Smooth muscle cell (in vitro differentiated cells): ENCODE measurements around the gene CLDN34. TPM values are rescaled to one million over a fixed set of nuclear protein-coding genes. Genes with fewer than 3 reads are reported as not detected.

Source experiments
- DNase-seq: peaks from one replicate; lab custom pipeline; 2025; ENCODE audit not compliant: unreplicated experiment; lab: John Stamatoyannopoulos, UW
- H2AFZ ChIP-seq: fragments of 200-600 bp; sonication (generic); 2 replicates; pipeline ENCODE4 v1.6.0; 2016; ENCODE audit warnings: antibody characterized with exemption, low read depth, mild to moderate bottlenecking
- H3F3A ChIP-seq: fragments of 200-600 bp; sonication (generic); 2 replicates; pipeline ENCODE4 v1.6.0; 2017; ENCODE audit warnings: antibody characterized with exemption, low read depth
- H3K27ac ChIP-seq: fragments of 200-600 bp; sonication (generic); 2 replicates; pipeline ENCODE4 v1.5.1; 2016; ENCODE audit warnings: low read depth, mild to moderate bottlenecking
- H3K27me3 ChIP-seq: fragments of 200-600 bp; sonication (generic); 2 replicates; pipeline ENCODE4 v1.6.1; 2016; ENCODE audit warnings: low read depth, mild to moderate bottlenecking
- H3K36me3 ChIP-seq: fragments of 200-600 bp; sonication (generic); 2 replicates; pipeline ENCODE4 v1.5.1; 2016; ENCODE audit warnings: low read depth
- H3K4me1 ChIP-seq: fragments of 200-600 bp; sonication (generic); 2 replicates; pipeline ENCODE4 v1.5.1; 2016; ENCODE audit warnings: low read depth
- H3K4me2 ChIP-seq: fragments of 200-600 bp; sonication (generic); 2 replicates; pipeline ENCODE4 v1.6.0; 2016; ENCODE audit warnings: mild to moderate bottlenecking
- H3K4me3 ChIP-seq: fragments of 200-600 bp; sonication (generic); 2 replicates; pipeline ENCODE4 v1.5.1; 2016; ENCODE audit warnings: mild to moderate bottlenecking
- H3K79me2 ChIP-seq: fragments of 200-600 bp; sonication (generic); 2 replicates; pipeline ENCODE4 v1.6.0; 2016; ENCODE audit warnings: low read depth, mild to moderate bottlenecking
- H3K9ac ChIP-seq: fragments of 200-600 bp; sonication (generic); 2 replicates; pipeline ENCODE4 v1.6.0; 2016; ENCODE audit warnings: low read depth
- H3K9me3 ChIP-seq: fragments of 200-600 bp; sonication (generic); replicated peaks from 2 replicates; pipeline ENCODE4 v1.5.1; 2016; ENCODE audit warnings: low read depth
- H4K20me1 ChIP-seq: fragments of 200-600 bp; sonication (generic); 2 replicates; pipeline ENCODE4 v1.6.0; 2016; ENCODE audit warnings: low read depth
- WGBS: methylation state at CpG from one replicate; pipeline ENCODE4 v1.1.7; 2016; ENCODE audit warnings: low lambda C conversion rate; 5-methylcytosine and 5-hydroxymethylcytosine counted together
- polyA plus RNA-seq: library from polyadenylated mRNA; unstranded; fragments of >200 nt; fragmentation: Nextera tagmentation; extraction: Ambion mirVana; gene quantifications from 2 replicates; pipeline ENCODE4 v1.2.1, GENCODE V29; 2016
- total RNA-seq: library from RNA; depleted of rRNA; stranded (reverse); fragments of >200 nt; gene quantifications from 2 replicates; pipeline ENCODE4 v1.2.3, GENCODE V29; 2014
- TF ChIP-seq, protein P1 (sequence below): fragments of 200-600 bp; sonication (generic); IDR thresholded peaks from 2 replicates; pipeline ENCODE4 v1.5.1; 2017; ENCODE audit warnings: borderline replicate concordance, mild to moderate bottlenecking, antibody characterized with exemption; ENCODE audit not compliant: insufficient read depth, poor library complexity, severe bottlenecking

CLDN34 gene
- total and polyA plus RNA-seq, 2 experiments from 2014 or later = 1.0 TPM; not detected in 1

DNA sequence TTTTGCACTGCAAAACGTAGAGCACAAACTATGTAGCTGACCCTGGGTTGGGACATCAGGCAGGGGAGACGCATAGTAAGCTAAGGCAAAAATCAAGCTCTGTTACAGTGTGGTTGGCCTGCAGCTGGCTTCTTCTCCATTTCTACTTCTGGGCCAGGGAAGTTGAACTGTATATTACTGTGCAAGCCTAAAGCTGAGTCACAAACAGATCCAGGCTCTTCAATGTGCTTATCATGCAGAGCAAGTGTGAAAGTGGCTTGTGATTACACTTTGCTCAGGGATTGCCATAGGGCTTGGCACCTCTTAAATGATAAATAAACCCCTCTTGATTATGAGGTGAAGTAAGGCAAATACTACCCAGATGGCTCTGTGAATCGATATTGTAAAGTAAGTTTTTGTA lies 40.5 kb downstream of the CLDN34 start:
- Histone ChIP-seq H3K9ac (no peak overlapping the region), H3K36me3 (no peaks in the 10 kb centered on the region), H2AFZ (no peak overlapping the region), H4K20me1 (no peaks in the 10 kb centered on the region), H3K27me3 (no peaks in the 10 kb centered on the region), H3K4me3 (no peak overlapping the region), H3K4me1 (no peaks in the 10 kb centered on the region), H3K9me3 (no peaks in the 10 kb centered on the region), H3K27ac (no peak overlapping the region), H3K79me2 (no peaks in the 10 kb centered on the region), H3K4me2 (no peak overlapping the region), H3F3A (no peaks in the 10 kb centered on the region)
- no peak for DNase-seq
- TF ChIP-seq, protein P1, sequence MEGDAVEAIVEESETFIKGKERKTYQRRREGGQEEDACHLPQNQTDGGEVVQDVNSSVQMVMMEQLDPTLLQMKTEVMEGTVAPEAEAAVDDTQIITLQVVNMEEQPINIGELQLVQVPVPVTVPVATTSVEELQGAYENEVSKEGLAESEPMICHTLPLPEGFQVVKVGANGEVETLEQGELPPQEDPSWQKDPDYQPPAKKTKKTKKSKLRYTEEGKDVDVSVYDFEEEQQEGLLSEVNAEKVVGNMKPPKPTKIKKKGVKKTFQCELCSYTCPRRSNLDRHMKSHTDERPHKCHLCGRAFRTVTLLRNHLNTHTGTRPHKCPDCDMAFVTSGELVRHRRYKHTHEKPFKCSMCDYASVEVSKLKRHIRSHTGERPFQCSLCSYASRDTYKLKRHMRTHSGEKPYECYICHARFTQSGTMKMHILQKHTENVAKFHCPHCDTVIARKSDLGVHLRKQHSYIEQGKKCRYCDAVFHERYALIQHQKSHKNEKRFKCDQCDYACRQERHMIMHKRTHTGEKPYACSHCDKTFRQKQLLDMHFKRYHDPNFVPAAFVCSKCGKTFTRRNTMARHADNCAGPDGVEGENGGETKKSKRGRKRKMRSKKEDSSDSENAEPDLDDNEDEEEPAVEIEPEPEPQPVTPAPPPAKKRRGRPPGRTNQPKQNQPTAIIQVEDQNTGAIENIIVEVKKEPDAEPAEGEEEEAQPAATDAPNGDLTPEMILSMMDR = no peak
- 45% methylated on average over 3 of the region's 3 CpGs for WGBS

DNA sequence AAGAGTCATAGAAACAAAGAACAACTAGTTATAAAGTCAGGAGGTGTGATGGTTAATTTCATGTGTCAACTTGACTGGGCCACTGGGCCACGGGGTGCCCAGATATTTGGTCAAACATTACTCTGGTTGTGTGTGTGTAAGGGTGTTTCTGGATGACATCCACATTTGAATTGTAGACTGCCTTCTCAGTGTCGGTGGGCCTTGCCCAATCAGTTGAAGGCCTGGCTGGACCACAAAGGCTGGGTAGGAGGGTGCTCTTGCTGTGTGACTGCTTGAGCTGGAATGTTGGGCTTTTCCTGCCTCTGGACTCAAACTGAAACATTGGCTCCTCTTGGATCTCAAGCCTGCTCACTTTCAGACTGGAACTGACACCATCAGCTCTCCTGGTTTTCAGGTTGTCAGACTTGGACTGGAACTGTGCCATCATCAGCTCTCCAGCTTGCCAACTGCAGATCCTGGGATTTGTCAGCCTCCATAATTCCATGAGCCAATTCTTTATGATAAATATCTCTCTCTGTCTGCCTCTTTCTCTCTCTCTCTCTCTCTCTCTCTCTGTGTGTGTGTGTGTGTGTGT lies 41.4 kb downstream of the CLDN34 start:
- H3K4me1 ChIP-seq = no peaks in the 10 kb centered on the region
- no peak for DNase-seq
- WGBS = 81% methylated on average over 2 of the region's 2 CpGs

DNA sequence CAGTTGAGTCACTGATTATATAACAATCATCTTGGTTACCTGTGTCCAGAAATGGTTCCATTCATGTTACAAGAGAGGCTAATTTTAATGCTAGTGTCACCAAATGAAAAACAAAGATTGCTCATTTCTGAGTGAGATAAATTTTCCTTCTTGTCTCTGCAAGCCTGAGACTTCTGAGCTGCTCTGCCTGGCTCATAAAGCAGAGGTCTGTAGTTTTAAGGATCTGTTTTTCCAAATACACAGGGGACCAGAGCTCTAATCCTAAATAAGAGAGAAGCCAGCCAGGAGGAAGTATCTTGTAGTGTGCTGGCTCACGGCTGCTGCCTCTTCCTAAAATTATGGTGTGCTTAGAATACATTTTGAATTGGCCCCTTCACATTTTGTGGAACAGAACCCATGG lies 42.6 kb downstream of the CLDN34 start:
- H3F3A ChIP-seq = no peaks in the 10 kb centered on the region
- 57% methylated on average over 1 of the region's 1 CpG for WGBS
- H3K4me3 ChIP-seq = no peak overlapping the region
- no peaks in the 10 kb centered on the region for H3K36me3 ChIP-seq
- no peak for DNase-seq
- H3K4me2 ChIP-seq = no peak overlapping the region
- H4K20me1 ChIP-seq = no peaks in the 10 kb centered on the region
- H3K9ac ChIP-seq = no peak overlapping the region
- TF ChIP-seq, protein P1 = no peak
- H3K4me1 ChIP-seq = no peaks in the 10 kb centered on the region
- no peaks in the 10 kb centered on the region for H3K79me2 ChIP-seq
- no peak overlapping the region for H3K27ac ChIP-seq
- H3K9me3 ChIP-seq = no peaks in the 10 kb centered on the region
- H2AFZ ChIP-seq = no peak overlapping the region
- no peaks in the 10 kb centered on the region for H3K27me3 ChIP-seq

More for the DNA sequence above, 41.4 kb downstream of the CLDN34 start:
- Histone ChIP-seq H3K79me2 (no peaks in the 10 kb centered on the region), H4K20me1 (no peaks in the 10 kb centered on the region), H3K27ac (no peak overlapping the region), H3K9me3 (no peaks in the 10 kb centered on the region), H3K4me3 (no peak overlapping the region), H3K36me3 (no peaks in the 10 kb centered on the region), H2AFZ (no peak overlapping the region), H3K27me3 (no peaks in the 10 kb centered on the region), H3K4me2 (no peak overlapping the region), H3F3A (no peaks in the 10 kb centered on the region), H3K9ac (no peak overlapping the region)
- TF ChIP-seq, protein P1 = no peak

DNA sequence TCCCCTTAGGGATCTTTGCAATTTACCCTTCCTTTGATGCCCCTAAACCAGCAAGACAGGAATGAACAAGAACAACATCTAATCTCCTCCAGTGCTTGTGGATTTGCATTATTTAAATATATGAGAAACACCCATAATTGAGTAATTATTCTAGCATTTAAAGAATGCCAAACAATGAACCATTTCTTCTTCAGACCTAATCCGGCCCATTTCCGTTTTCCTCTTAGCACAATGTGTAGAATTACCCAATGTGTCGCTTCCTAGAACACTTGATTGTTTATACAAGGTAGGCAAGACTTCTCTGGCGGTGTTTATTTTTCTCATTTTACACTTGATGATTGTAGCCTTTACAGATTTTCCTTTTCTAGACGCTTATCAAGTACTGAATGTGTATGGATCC lies 43.5 kb downstream of the CLDN34 start:
- H3K4me1 ChIP-seq = no peaks in the 10 kb centered on the region
- H4K20me1 ChIP-seq = no peaks in the 10 kb centered on the region
- no peak overlapping the region for H3K27ac ChIP-seq
- WGBS = 40% methylated on average over 5 of the region's 5 CpGs
- DNase-seq = no peak
- H3K4me3 ChIP-seq = no peak overlapping the region
- no peaks in the 10 kb centered on the region for H3K79me2 ChIP-seq
- no peaks in the 10 kb centered on the region for H3K36me3 ChIP-seq
- H3K4me2 ChIP-seq = no peak overlapping the region
- no peak overlapping the region for H2AFZ ChIP-seq
- H3K9me3 ChIP-seq = no peaks in the 10 kb centered on the region
- TF ChIP-seq, protein P1 = no peak
- no peak overlapping the region for H3K9ac ChIP-seq
- no peaks in the 10 kb centered on the region for H3F3A ChIP-seq
- no peaks in the 10 kb centered on the region for H3K27me3 ChIP-seq
